Medulla oblongata (tissue), 1 donor: ENCODE measurements around the gene OTUD7B.
"Not testable (repeated sequence)": the region's sequence is repeated elsewhere in the genome, so short reads cannot be mapped to it uniquely, and the experiment has no call there.

Experiments
- DNase-seq: peaks from one replicate; pipeline ENCODE4 v3.0.0-alpha.2; 2015; ENCODE audit errors: extremely low spot score

OTUD7B gene

GRCh38 chr1:149949911-149950310, 60.6 kb downstream of the OTUD7B start:
- no peak for DNase-seq

- peak; percentile 63 for DNase-seq
These were observed 65.3 kb downstream of the OTUD7B start for GRCh38 chr1:149945206-149945605.

- no peak for DNase-seq
These were observed 67.6 kb downstream of the OTUD7B start for GRCh38 chr1:149942885-149943284.

GRCh38 chr1:149942207-149942606, 68.3 kb downstream of the OTUD7B start:
- DNase-seq = peak; percentile 64

DNA sequence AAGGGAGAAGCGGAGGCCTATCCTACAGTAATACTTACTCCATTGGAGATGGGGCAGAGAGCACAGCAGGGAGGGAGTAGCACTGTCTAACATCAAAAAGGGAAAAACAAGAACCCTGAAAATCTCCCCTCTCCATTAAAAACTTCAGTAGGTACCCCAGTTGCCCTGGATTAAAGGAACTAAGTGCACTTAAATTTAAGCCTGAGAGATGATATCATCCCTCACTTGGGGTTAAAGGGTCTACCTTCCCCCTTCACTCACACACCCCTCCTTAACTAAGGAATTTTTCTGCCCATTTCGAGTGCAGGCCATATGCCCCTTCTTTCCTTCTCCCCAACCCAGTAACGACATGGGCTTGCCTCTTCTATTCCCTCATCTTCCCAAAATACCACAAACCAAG, 70.1 kb downstream of the OTUD7B start:
- DNase-seq = no peak

DNA sequence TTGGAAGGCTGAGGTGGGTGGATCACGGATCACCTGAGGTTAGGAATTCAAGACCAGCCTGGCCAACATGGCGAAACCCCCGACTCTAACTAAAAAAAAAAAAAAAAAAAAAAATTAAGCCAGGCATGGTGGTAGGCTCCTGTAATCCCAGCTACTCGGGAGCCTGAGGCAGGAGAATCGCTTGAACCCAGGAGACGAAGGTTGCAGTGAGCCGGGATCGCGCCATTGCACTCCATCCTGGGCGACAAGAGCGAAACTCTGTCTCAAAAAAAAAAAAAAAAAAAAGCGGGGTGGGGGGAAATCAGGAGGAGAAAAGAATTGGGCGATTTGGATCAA, 71.9 kb downstream of the OTUD7B start:
- DNase-seq = not testable (repeated sequence)

DNA sequence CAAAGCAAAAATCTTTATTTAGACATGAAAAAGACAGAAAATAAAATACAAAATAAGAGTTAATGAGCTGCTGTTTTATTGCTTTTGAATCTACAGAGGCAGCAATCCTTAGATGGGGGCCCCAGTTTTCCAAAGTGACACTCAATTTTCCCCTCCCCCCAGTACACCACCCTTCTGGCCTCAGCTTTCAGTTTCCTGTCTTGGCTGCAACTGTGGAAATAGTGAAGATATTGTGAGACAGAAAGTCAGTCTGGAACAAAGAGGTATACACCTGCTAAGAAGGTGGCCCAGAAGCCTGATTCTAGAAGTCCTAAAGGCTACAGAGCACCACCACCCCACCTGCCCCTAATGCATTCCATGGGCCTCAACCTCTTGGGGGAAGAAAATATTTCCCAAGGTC, 72.8 kb downstream of the OTUD7B start:
- DNase-seq = no peak

DNA sequence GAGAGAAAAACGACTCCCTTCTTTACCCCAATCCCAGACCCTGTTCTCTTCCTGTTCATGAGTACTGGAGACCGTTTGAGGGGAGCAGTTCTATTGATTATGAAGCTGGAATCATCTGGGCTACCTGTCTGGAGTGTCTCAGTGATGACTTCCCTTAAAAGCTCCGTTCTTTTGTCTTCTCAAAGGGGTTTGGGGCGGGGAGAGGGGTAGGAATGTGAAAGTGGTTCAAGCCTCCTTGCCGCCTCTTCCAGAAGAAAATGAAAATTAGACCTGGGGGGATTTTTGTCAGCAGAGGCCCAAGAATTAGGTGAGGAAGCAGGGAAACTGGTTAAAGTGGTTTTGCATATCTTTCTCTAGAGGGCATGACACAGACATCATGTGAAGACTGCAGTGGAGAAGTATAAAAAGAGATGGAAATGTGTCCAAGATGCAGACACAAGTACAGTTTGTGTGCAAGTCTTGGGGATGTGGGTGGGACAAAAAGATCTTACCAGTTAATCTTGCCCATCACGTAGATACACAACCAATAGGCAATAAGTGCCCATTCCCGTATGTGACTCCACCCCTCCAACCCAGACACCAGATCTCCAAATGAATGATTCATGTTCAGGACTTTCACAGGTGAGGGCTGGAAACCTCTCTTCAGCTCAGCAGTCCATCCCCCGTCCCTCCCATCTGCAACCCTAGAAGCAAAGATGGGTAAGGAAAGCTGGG, 73.4 kb downstream of the OTUD7B start:
- DNase-seq = no peak

GRCh38 chr1:149936170-149936991, 74.1 kb downstream of the OTUD7B start, which contains the start of gene MTMR11:
MTMR11 (minus strand) TSS chr1:149936879; CDS start chr1:149936647, 232 bp downstream.
- peak; percentile 42 for DNase-seq

DNA sequence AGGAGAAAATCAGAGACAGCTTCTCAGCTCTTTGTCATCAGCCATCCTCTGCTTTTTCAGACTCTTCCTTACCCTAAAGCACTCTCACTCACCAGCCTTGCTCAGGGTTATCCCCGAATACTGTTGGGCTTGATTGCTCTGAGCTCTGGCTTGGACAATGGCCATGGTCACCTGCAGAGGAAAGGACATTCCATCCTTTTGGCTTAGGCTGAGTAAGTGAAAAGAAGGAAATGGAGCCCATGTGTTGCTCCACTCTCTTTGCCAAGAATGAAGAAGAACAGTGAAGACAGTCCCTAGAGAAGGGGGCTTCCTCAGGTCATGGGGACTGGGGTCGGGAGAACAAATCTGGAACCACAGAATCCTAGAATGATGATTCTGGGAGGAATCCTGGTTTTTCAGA, 76.2 kb downstream of the OTUD7B start:
- DNase-seq = peak; percentile 1

- no peak for DNase-seq
These were observed 77.3 kb downstream of the OTUD7B start for GRCh38 chr1:149933208-149933607.

DNA sequence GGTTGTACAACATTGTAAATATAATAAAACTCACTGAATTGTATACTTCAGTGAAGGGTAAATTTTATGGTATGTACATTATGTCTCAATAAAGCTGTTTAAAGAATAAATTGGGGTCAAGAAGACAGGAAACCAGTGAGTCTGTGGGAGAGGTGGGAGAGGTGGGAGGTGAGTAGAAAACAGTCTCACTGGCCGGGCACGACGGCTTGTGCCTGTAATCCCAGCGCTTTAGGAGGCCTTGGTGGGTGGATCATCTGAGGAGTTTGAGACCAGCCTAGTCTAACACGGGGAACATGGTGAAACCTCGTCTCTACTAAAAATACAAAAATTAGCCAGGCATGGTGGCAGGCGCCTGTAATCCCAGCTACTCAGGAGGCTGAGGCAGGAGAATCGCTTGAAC, 78.1 kb downstream of the OTUD7B start:
- DNase-seq = no peak

GRCh38 chr1:149931212-149931790, 79.2 kb downstream of the OTUD7B start:
- no peak for DNase-seq

DNA sequence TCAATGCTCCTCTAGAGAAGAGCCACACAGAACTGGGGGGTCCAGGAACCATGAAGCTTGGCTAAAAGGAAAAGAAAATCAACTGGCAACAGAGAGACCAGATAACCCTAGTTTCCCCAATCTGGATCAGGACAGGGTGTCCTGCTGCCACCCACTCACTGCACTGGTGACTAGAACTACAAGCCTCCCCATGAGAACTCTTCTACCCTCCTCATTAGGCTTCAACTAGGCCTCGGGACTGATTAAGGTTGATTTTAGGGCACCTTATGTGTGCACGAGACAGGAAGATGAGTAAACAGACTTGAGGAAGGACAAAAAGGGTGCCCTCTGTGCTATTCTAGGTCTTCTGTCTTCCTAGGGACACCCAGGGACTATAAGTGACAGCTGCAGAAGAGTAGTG, 80.7 kb downstream of the OTUD7B start:
- DNase-seq = no peak

DNA sequence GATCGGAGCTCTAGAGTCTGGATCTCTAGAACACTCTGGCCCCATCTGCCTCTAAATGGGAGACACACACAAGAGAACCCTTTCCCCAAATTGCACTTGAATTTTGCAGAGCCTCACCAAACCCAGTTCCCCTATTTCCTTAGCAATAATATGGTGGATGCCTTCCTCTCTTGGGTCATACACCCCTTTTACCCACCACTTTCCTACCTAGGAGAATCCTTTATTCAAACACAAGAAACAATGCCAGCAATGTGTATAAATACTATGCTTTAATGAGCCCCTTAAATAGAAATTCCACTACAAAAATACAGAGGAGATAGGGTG, 82.2 kb downstream of the OTUD7B start:
- no peak for DNase-seq

GRCh38 chr1:149927563-149928400, 82.7 kb downstream of the OTUD7B start, which contains the start of gene SF3B4:
SF3B4 (minus strand) TSS chr1:149927803; CDS start chr1:149927759, 44 bp downstream.
- peak; percentile 96 for DNase-seq

DNA sequence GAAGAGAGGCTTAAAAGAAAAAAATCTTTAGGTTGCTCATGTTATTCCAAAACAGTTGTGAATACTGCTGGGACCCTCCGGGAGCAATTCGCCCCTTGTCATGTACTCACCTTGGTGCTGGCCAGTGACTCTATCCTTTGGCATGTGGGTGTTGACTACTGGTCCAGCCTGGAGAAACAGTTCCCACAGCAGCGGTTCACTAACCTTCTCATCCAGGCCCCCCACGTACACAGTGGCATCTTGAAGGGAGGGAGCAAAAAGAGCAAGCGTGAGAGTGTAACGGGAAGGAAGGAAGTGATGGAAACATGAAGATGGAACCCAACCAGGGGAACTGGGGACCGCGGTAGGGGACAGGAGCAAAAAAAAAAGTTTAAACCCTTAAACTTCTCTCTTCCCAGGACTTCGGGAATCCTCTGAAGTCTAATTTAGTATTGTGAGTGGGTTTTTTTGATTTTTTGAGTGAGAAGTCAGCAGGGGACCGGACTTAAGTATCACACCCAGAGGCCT, 83.4 kb downstream of the OTUD7B start:
- no peak for DNase-seq

DNA sequence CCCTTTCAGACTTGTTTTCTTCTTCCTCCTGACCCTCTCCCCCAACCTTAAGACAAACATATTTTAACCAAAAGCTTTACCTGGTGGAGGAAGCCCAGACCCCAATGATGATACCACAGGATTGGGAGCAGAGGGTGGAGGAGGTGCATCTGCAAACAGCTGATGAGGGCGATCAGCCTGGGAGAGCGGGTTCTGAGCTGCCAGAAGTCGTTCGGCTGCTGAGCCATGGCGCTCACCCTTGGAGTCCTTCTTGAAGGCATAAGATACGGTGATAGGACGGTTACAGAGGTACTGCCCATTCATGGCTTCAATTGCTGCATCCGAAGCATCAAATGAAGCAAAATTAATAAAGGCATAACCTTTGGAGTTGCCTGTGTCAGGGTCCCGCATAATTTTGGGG, 84.2 kb downstream of the OTUD7B start:
- DNase-seq = no peak

DNA sequence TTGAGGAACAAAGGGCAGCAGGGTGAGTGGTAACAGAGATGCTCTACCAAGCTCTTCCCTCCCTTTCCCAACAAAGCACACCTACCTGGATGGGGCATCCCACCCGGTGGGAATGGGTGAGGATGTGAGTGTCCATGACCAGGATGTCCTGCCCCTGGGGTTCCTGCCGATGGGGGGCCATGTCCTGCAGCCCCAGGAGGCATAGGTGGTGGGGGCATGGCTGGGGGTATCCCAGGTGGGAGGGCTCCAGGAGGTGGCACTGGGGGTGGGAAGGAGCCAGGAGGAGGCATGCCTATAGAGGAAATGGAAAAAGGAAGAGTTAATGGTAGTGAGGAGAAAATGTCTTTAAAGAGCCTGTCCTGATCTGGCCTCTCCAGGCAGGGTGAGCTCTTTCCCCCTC, 84.8 kb downstream of the OTUD7B start:
- DNase-seq = no peak

DNA sequence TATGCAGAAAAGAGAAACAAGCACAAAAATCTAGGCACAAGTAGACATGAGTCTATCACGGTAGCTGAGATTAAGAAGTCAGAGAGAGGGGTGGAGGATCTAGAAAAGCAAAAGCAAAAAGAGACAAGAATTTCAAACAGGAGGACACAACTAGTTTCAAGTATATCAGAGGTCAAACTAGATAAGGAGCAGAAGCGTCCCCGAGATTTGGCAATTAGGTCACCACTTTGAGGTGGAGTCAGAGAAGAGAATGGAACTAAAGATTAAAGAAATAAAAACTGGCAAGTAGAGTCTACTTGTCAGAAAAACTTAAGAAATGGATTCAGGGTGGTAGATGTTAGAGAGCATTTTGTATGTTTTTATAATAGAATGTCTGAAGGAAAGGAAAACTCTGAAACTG, 85.2 kb downstream of the OTUD7B start:
- DNase-seq = no peak

DNA sequence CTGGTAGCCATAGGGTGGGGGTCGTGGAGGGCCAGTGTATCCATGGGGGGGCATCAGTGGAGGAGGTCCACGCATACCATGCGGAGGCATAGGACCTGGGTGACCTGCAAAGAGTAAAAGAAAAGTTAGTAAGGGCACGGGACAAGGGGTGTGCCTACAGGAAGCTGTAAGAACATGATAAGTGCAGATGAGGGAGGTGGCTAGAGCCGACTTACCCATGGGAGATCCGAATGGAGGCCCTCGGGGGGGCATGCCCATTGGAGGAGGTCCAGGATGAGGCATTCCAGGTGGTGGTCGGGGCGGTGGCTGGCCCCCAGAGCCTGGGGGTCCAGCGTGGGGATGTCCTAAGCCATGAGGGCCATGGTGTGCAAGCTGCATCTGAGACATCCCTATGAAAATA, 86.9 kb downstream of the OTUD7B start:
- no peak for DNase-seq
